Measurements from ENCODE around the gene CD7.
A peak's percentile ranks its signal among the peaks of the same experiment; 100 is the strongest.
"Not testable (repeated sequence)": the region's sequence is repeated elsewhere in the genome, so short reads cannot be mapped to it uniquely, and the experiment has no call there.

CD7 gene

GRCh38 chr17:82348866-82349265, 31.5 kb upstream of the CD7 start:
- intact Hi-C loops (cut with DNase I): no loop called here
- DNase-seq: no peak

GRCh38 chr17:82348434-82348833, 31.0 kb upstream of the CD7 start:
- intact Hi-C loops (cut with DNase I): no loop called here
- no peak for DNase-seq

GRCh38 chr17:82347994-82348393, 30.6 kb upstream of the CD7 start:
- intact Hi-C loops (cut with DNase I); DNase-seq: not testable (repeated sequence)

- intact Hi-C loops (cut with DNase I): no loop called here
- no peak for DNase-seq
Observed at GRCh38 chr17:82346342-82347300, 29.2 kb upstream of the CD7 start.

GRCh38 chr17:82345151-82345976, 28.0 kb upstream of the CD7 start:
- intact Hi-C loops (cut with DNase I): no loop called here
- no peak for DNase-seq

- intact Hi-C loops (cut with DNase I): no loop called here
- no peak for DNase-seq
Observed at GRCh38 chr17:82344175-82344907, 26.9 kb upstream of the CD7 start.

- intact Hi-C loops (cut with DNase I): no loop called here
- DNase-seq: no peak
Observed at GRCh38 chr17:82343560-82343959, 26.2 kb upstream of the CD7 start.

- intact Hi-C loops (cut with DNase I): no loop called here
- DNase-seq: no peak
Observed at GRCh38 chr17:82342361-82343079, 25.1 kb upstream of the CD7 start.

GRCh38 chr17:82339634-82340580, 22.5 kb upstream of the CD7 start:
- DNase-seq: no peak

GRCh38 chr17:82338858-82339633, 21.6 kb upstream of the CD7 start:
- intact Hi-C loops (cut with DNase I): no loop called here

More at GRCh38 chr17:82339634-82340580, 22.5 kb upstream of the CD7 start:
- intact Hi-C loops (cut with DNase I): no loop called here

GRCh38 chr17:82334622-82335394, 17.4 kb upstream of the CD7 start:
- intact Hi-C loops (cut with DNase I): no loop called here
- no peak for DNase-seq

More at GRCh38 chr17:82338858-82339633, 21.6 kb upstream of the CD7 start:
- DNase-seq: peak in 38 of 42 donors; percentile 31 to 83 (median 60)

- intact Hi-C loops (cut with DNase I): no loop called here
- DNase-seq: no peak
Observed at GRCh38 chr17:82334204-82334621, 16.8 kb upstream of the CD7 start.

- peak in 15 of 42 donors; percentile 3 to 52 (median 29) for DNase-seq
- intact Hi-C loops (cut with DNase I): no loop called here
Observed at GRCh38 chr17:82333279-82334171, 16.1 kb upstream of the CD7 start, which contains the start of gene SECTM1. TSS of gene SECTM1 (minus strand) at chr17:82333766. CDS start at chr17:82327240, 6,526 bp downstream.

- peak in 20 of 42 donors; percentile 10 to 63 (median 32) for DNase-seq
- intact Hi-C loops (cut with DNase I): no loop called here
Observed at GRCh38 chr17:82332669-82333278, 15.4 kb upstream of the CD7 start.

All from head of caudate nucleus (tissue), 42 donors.